HG03175 (cell line): ENCODE results near the gene CMTM6.
"Not testable (repeated sequence)": the region's sequence is repeated elsewhere in the genome, so short reads cannot be mapped to it uniquely, and the experiment has no call there.

ENCODE experiments used
- ATAC-seq: cut with Tn5 transposase; IDR thresholded peaks from one replicate; pipeline ENCODE4 v1.9.1; 2021; ENCODE audit warnings: mild to moderate bottlenecking, moderate library complexity; ENCODE audit not compliant: unreplicated experiment

CMTM6 gene

DNA sequence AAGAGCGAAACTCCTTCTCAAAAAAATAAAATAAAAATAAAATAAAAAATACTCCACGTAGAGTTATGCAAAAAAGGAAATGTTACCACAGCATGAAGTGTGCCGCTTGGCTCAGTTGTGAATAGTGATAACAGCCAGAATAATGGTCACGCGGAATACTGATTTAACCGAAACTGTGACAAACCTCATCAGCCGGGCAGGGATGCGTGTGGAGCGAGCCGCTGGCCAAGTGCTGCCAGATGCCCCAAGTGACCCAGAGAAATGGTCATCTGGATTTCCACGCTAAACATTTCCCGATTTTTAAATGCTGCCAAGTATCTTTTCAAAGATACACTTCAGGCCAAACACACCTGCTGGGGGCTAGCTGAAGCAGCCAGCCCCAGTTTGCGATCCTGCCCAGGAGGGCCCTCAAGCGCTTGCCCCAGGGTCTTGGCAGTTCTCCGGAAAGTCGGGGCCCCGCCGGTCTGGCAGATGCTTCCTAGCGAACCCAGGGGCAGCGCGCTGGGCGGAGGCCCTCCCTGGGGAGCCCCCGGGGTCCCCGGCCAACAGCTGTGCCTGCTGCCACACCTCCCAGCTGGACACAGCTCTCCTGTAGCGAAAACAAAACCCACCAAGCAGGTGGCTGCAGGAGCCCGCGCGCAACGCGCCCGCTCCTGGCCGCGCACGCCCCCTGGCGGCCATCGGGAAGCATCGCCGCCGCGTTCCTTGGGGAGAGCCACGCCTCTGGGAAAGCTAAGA is 35.1 kb downstream of the CMTM6 start:
- peak; percentile 67 for ATAC-seq

DNA sequence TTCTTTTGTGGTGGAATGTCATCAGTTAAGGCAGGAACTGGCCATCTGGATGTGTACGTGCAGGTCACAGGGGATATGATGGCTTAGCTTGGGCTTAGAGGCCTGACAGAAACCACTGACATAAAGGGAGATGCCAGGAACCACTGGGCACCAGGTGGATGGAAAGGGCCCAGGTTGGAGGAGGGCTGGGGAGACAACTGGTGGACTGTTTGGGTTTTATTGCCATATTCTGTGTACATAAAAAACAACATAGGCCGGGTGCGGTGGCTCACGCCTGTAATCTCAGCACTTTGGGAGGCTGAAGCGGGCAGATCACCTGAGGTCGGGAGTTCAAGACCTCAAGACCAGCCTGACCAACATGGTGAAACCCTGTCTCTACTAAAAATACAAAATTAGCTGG is 35.8 kb downstream of the CMTM6 start:
- ATAC-seq = not testable (repeated sequence)

DNA sequence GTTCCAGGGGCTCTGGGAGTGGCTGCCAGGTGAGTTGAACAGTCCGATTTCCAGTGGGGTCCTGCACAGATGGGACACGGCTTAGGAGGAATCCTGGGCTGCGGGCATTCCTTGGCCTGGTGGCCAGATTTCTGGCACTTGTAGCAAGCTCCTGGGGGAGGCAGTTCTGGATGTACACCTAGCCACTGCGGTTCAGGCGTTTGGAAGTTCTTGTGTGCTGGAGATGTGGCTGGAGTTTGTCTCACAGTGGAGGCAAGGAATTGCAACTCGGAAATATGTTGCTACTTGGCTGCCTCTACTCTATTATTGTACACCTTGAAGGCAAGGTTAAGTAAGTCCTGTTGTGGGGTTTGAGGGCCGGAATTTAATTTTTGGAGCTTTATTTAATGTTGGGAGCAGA is 37.9 kb downstream of the CMTM6 start:
- not testable (repeated sequence) for ATAC-seq

DNA sequence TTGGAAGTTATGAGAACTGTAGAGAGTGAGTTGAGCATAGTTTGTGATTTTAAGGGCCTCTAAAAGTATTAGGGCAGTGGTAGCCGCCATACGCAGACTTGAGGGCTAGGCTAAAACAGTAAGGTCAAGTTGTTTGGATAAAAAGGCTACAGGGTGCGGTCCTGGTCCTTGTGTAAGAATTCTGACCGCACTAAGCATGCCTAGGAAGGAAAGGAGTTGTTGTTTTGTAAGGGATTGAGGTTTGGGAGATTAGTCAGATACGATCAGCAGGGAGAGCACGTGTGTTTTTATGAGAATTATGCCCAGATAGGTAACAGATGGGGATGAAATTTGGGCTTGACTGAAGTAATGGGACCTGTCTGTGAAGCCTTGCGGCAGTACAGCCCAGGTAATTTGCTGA is 39.2 kb downstream of the CMTM6 start:
- ATAC-seq = not testable (repeated sequence)

DNA sequence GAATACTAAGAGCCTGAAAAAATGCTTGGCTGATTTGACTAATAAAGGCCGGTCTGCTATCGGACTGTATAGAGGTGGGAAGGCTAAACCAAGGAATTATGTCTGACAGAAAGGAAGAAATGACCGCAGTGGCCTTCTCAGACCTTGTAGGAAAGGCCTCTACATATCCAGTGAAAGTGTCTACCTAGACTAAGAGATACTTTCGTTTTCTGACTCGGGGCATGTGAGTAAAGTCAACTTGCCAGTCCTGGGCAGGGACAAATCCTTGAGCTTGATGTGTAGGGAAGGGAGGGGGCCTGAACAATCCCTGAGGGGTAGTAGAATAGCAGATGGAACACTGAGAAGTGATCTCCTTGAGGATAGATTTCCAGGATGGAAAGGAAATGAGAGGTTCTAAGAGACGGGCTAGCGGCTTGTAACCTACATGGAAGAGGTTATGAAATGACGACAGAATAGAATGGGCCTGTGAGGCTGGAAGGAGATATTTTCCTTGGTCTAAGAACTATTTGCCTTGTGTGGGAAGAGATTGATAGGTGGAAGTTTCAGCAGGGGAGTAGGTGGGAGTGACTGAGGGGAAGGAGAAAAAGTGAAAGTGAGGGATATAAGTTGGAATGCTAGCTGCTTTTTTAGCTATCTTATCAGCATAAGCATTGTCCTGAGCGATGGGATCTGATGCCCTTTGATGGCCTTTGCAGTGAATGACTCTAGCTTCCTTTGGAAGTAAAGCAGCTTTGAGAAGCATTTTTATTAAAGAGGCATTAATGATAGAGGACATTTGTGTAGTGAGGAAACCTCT is 40.3 kb downstream of the CMTM6 start:
- ATAC-seq = not testable (repeated sequence)

DNA sequence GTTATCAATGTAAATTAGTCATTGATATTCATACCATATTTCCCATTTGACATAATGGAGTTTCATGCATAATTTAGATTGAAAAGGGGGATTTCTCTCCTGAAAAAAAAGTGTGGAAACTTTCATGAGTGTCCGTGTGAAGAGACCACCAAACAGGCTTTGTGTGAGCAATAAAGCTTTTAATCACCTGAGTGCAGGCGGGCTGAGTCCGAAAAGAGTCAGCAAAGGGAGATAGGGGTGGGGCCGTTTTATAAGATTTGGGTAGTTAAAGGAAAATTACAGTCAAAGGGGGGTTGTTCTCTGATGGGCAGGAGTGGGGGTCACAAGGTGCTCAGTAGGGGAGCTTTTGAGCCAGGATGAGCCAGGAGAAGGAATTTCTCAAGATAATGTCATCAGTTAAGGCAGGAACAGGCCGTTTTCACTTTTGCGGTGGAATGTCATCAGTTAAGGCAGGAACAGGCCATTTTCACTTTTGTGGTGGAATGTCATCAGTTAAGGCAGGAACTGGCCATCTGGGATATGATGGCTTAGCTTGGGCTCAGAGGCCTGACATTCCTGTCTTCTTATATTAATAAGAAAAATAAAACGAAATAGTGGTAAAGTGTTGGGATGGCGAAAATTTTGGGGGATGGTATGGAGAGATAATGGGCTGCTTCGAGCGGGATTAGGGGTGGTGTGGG is 41.7 kb downstream of the CMTM6 start:
- not testable (repeated sequence) for ATAC-seq

DNA sequence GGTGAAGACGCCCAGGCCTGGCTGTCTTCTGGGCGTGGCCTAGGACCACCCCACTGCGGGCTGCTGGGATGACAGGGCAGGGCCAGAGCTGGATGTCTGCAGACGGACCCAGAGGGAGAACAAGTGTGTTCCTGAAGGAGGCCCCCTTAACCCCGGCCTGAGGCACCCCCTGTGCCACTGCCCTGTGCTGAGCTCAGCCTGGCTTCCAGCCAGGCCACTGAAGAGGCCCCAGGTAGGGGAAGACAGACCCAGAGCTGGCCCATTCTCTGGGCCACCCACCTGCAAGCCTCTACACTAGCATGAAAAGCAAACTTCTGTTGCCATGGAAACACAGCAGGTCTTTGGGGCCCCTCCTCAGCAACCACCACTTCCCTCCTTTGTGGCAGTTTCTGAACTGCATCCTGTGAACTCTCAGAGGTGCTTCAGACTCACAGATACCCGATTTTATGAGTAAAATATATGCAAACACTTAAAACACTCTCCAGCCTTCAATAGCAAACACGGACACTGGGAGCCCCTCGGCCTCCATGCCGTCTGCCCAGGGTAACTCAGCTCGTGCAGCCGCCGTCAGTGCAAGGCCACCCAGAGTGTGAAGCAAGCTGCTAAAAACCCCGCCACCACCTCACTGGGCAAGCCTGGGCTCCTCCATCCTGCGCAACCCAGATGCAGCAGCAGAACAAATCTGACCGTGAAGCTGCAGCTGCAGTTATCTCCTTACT is 42.5 kb downstream of the CMTM6 start:
- peak; percentile 95 for ATAC-seq

DNA sequence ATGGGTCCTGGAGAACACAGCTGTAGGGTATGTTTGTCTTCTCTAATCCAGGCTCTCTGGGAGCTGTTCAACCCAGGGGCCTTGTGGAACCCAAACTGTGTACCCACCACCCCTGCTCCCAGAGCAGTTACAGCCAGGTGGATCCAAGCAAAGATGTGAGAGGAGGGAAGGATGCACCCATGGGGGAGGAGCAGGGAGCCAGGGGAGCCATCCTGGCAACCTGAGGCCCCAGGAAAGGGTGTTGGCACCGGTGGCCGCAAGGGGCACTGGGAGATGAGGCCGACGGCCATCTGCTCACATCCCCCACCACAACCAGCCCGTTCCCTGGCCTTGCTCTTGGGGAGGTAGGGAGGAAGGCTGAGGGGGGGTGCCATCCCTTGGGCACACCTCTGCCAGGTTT is 43.2 kb downstream of the CMTM6 start:
- ATAC-seq = no peak

DNA sequence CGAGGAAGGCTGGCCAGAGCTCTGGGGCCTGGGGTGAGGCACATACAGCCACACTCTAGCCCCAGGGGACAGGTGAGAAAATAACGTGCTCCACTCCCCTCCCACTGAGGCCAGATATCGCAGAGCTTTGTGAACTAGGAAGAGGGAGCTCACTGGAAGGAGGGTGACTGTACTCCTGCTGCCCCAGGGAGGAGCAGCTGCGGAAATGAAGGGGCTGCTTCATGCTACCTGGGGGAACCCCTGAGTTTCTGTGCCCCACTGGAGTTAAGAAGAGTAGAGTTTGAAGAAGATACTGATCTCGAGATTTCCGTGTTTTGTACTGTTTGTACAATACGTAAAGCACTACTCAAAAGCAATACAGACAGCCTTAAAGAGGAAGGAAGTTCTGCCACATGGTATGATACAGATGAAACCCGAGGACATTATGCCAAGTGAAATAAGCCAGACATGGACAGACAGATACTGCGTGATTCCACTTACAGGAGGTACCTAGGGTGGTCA is 44.6 kb downstream of the CMTM6 start:
- peak; percentile 27 for ATAC-seq

DNA sequence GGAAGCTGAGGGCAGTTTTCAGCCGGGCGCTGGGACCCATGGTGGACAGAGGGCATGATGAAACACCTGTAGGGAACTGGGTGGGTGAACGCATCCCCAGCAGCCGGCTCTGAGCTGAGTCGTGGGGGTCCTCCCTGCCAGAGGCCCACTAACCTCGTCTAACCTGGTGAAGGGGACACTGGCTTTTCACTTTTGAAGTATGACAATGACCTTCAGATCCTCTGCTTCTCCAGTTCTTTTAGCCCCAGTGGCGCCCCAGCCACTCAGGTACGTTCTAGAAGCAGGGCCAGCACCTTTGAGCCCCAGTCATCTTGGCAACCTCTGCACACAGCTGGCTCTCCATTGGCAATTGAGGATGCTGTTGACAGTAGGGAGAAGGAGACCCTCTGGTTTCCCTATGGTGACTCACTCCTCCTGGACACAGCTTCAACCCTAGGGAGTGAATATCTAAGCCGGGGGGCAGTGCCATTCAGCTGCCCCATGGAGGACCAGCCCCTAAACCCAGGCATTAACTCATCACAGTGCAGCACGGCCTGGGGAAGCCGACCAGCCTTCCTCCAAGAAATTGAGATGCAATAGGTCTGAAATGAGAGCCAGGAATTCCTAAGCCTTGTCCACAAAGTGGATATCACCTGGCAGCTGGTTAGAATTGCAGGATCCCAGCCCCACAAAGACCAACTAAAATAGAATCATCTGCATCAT is 46.1 kb downstream of the CMTM6 start:
- ATAC-seq = no peak

DNA sequence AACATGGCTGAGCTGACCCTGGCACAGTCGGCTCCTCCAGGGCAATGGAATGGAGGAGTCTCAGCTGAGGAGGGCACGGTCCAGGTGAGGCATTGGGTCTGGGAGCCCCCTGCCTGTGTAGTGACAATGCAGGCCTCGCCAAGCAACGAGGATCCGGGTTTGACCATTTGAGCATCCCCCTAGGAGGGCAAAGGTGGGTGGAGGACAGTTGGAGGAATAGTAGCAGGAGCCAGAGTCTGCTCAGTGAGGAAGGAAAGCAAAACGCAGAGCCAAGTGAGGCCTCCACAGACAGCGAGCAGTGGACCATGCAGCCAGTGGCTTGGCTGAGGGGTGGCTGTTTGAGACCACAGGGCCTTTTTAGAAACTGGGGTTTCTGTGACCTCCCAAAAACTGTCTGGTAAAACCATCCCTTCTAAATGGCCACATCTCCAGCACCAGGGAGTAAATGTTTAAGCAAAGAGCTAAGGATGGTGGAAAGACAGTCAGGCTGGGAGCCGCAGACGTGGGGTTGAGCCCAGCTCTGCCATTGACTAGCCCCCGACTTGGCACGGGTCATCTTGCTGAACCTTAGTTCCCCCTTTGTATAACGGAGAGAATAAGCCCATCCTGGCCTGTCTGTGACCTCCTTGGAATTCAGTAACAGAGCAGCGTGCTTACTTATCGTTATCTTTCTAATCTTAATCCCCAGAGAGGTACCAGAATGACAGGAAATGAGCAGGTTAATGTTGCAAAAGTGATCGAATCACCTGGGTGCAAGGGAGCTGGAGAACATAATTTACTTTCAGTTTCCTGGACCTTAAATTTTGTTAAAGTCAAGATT is 46.8 kb downstream of the CMTM6 start:
- ATAC-seq = no peak

DNA sequence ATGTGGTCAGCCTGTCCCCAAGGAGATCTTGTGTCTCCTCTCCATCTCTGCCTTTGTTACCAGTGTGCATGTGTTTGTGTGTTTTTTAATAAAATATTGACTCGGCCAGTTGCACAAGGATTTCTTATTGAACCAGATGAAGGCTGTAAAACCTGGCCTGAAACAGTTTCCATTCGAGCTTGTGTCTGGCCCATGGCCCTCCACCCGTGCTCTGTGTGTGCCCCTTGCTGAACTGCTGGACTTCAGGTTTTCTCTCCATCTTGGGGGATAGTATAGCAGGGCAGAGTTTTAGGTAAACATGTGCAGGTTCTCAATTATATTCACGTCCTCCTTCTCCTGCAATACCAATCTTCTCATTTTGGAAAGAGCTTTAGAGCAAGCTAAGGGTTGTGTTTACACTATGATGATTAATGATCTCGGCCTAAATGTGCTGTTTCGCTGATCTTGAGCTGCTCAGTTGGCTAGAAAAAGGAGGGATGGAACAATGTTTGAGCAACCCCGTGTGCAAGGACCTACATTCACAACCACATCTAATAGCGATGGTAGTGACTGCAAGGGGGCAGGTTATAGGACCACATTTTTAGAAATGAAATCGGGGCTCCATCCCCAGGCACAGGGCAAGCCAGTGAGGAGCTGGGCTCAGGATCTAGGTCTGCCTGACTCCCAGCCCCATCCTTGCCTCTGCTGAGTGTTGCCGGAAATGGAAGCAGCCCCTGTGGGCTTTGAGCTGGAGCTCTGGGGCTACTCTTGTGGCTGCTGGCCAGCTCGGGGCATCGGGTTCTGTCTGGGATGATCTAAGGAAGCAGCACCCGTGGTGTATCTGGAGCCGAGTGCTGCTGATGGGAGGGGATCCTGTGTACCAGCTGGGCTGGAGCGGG is 47.7 kb downstream of the CMTM6 start:
- ATAC-seq = no peak

DNA sequence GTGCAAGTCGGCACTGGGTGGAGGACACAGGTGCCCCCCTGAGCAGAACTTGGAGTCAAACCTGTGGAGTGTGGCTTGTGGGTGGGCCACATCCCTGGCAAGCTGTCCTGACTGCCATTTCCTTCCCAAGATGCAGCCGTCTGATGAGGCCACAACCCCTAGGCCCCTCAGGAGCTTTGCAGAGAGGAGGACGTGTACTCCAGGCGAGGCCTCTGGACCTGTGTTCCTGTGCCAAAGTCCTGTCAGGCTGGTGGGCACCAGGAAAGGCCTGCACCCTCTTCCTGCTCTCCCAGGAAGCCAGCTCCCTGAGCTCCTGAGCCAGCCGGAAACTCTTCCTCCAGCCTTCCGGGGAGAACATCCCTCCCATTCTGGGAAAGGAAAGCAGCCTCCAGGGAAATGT is 48.5 kb downstream of the CMTM6 start:
- no peak for ATAC-seq

DNA sequence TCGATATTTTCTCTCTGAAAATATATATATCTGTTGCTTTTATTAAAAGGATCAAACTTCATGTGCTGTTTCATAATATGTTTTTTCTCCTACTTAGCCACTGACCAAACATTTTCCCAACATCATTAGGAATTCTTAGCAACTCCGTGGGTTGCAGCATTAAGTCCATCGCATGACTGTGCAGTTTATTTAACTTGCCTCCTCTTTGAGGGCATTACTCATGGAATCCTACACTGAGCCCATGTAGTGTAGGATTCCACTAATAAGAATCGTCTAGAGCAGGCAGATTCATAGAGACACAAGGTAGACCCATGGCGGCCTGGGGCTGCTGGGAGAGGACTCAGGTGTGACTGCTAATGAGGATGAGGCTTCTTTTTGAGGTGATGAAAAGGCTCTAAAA is 49.3 kb downstream of the CMTM6 start:
- no peak for ATAC-seq

DNA sequence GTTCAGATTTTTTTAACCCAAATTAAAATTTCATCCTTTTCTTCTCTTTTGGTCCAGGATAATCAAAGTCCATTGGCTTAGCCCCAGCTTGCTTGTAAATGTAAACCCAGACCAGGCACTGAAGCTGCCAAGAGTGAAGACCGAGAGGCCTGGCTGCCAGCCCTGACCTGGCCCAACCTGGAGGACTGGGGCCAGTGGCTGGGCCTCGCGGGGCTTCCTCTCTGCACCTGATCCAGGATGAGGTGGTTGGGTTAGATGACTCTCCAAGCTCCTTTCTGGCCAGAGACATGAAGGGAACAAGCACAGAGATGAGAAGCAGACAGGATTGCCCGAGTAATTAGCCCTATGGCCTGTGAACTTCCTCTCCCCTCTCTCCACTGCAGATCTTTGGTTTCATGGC is 50.6 kb downstream of the CMTM6 start:
- ATAC-seq = no peak

DNA sequence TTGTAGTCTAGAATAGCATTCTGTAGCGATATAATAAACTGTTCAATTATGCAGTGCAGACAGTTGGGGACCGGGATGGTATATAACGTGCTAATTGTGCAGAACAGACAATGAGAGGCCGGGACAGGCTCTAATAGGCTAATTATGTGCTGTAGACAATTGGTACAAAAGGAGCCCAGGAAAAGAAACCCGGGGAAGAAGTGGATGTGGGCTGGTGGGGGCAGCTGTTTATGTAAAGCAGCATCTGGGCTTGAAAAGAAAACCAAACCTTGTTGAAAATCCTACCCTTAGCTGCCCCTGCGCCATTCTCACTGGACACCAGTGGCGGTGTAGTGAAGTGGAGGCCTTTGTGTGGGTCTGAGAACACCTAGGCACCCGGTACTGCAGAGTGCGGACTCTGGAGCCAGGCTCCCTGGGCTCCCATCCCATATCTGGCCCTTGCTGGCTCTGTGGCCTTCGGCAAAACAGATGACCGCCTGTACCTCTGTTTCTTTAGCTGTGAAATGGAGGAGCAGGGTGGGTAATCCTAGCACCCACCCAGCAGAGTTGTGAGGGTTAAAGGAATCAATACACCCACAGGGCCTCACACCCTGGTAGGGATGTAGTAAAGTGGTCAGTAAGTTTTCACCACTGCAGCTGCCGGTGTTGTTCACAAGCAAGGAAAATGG is 51.5 kb downstream of the CMTM6 start:
- no peak for ATAC-seq

DNA sequence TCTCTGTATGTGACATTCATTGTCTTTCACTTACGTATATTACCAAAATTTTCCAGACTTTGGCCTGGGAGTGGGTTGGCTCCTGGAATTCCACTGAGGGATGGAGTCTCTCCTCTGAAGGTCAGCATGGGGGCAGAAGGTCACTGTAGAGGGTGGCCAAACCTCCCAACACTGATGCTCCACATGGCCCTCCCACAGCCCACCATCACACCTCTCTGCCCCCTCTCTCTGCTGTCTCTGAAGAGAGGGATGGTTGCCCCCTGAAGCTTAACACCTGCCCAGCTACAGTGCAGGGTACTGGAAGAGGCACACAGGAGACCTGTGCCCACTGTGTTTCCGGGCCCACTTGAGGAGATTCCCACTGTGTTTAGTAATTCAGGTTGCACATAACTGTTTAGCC is 52.2 kb downstream of the CMTM6 start:
- no peak for ATAC-seq

DNA sequence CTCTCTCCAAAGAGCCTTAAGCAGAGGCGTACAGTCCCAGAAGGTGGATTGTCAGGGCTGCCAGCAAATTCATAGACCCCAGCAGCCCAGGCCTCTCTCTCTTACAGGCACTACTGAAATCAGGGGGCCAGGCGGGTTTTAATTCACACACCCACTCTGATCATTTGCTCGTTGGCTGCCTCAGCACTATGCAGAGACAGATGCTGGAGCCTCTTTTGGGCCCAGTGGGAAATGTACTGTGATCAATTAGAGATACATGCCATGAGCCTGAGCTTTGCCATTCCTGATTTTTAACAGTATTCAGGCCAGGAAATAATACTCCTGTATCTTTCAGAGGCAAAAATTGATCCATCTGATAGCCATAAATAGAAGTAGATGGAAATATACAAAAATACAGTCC is 53.0 kb downstream of the CMTM6 start:
- ATAC-seq = no peak
